Stimulated activated CD8-positive, alpha-beta memory T cell treated with anti-CD3 and anti-CD28 coated beads, Interleukin-4, amount 100 ng/mL, for 48 hours (primary cell): ENCODE results near the gene EPG5.
"Not testable (repeated sequence)": the region's sequence is repeated elsewhere in the genome, so short reads cannot be mapped to it uniquely, and the experiment has no call there.

ENCODE experiments used
- DNase-seq: peaks from one replicate; pipeline ENCODE4 v3.0.0-alpha.2; 2020

The EPG5 gene

DNA sequence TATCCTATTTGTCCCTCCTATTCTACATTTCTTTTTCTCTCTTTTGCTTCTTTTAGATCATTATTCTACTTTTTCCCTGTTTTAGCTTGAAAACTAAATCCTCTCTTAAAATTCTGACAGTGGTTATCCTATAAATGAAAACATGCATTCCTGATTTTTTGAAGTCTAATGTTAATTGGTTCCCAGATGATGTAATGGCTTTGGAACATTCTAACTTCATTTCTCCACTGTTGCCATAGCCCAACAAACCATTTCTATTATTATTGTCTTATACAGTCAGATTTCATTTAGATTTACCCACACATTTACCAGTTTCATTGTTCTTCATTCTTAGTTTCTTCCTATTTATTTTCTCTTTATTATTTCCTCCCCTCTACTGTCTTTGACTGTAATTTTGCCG lies 105.2 kb downstream of the EPG5 start:
- no peak for DNase-seq

DNA sequence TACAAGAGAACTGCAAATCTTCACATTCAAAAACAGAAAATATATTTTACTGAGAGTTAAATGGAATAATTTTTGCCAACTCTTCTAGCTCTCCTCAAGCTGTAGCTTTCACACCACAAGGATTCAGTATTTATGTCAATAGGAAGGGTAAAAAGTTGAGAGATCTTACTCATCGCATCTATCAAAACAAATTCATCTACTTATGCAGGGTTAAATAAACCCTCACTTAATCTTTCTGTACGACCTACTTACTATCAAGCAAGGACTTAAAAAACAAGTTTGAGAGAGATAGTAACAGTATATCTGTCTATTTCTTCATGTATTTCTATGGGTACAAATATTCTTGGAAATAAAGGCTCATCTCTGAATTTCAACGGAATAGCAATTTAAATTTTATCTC lies 106.2 kb downstream of the EPG5 start:
- no peak for DNase-seq

DNA sequence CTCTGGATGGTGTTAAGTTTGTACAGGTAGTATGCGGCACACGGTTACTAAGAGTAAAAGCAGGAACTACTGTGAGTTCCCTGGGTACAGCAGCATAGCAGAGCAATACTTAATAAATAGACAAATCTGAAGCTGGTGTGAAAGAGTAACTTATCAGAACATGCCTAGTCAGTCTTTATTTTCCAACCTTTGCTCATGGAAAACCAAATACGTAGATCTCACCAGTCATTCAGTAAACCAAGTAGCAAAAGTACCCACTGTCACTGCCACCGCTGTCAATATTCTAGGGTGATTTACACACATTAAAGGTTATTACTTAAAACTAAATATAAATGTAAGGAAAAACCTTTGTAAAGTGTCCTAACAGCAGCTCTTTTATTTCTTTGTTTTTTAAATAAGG lies 106.6 kb downstream of the EPG5 start:
- DNase-seq: no peak

DNA sequence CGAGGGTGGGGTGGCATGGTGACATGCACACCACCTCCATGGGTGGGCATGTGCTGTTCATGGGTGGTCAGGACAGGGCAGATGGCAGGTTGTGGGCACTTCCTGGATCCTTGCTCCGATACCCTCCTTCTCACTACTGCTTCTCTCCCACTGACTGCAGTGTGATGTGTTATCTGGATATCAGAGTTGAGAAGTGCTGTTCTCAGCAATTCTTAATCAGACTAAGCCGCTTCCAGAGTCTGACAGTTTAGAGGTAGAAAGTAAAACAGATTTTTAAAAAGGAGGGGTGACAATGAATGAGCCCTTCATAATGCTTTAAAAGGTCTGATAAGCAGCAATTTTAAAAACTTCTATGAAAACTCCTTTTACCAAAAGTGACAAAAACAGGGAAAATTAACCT lies 107.8 kb downstream of the EPG5 start:
- DNase-seq: no peak

DNA sequence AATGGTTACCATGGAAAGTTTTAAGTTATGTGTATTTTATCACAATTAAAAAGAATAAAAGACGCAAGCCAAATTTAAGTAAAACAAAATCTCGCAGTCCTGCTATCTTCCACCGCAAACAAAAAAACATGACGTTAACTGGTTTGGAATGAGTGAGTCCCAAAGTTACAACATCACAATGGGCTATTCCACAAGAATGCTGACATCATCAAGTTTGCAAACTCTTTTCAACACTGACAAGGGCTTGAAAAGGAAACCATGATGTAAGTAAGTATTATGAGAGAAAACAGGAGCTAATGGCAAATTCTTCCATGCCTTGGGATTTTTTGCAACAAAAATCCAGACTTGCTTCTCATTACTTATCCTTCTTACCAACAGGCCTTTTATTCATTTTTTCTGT lies 110.6 kb downstream of the EPG5 start:
- no peak for DNase-seq

DNA sequence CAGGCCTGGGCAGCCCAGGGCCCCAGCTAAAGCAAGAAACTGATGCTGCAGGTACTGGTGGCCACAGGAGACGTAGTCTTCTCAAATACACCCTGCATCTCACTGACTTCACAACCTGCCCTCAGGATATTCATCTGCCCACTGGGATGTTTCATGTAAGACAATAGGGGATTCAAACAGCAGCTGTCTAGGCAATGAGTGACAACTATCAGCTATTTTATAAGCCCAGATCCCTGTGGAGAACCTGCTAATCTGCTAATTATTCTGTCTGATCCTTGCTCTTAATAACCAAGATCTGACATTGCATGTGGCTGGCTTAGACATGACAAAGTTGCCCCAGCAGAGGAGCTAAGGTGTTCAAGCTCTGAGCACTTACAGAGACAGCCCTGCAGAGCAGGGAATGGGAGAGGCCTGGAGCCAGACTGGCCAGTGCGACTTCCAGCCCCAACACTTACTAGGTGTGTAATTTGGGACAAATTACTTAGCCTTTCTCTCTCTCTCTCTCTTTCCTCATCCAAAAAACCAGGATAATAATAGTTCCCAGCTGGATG lies 113.0 kb downstream of the EPG5 start:
- no peak for DNase-seq

DNA sequence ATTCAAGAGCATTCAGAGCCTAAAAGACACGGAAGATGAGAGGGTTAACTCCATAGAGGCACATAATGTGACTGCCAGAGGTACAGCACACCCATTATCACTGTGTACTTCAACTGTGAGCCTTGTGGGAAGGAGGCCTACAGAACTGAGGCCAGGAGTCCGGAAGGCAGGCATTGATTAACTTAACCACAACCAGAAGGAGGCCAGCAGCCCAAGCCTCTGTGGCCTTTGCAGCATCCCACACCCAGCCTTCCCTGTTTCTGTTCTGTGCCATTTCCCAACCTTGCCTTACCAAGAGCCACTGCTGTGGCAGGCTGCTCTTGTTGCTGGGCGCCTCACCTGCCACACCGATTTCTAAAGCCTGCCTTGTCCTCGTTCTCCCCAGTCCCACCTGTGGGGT lies 114.5 kb downstream of the EPG5 start:
- no peak for DNase-seq

DNA sequence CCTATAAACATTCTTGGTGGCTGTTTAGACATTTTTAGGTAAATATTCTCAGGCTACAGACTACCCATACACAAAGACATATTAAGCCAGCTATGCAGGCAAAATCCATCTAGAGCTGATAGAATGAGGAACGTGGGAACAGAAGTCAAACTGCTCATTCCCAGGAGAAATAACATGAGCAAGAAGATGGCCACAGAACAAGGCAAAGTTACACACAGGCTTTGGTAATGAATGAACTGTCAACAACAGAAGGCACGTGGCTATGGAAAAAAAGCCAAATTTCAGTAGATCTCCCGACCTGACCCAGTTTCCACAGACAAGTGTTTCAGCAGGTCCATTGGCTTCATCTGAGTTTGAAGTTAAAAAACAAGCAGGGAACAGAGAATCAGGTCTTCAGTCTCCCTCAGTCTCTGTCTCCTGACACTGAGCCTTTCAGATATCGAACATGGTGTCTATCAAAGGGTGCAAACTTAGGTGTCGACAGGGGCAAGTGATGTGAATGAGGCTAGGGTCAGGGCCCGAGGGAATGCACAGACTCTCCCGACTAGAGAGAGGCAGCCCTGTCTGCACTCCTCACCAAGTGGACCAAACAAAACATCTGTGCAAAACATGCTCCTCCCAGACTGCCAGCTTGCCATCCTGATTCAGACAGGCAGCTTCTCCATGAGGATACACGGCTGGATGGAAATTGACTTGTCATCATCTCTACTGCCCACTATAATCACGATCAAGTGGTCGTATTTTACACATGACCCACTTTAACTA lies 115.8 kb downstream of the EPG5 start:
- DNase-seq: no peak

DNA sequence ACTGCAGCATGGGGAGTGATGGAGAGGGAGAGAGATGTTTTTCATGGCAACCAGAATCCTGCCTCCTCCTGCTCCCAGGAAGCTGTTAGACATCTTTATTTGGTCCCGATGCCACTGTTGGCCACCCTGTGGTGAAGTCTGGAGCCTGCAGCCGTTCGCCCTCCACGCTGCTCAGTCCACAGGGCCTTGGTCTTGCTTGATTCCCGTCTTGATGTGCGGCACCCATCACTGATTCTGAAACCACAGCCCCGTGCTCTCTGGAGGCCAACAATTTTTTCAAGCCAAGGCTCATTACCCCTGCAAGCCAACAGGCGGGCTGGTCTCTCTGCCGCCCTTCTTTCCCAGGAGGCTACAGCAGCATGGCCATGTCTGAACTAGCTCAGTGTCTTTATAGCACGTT lies 117.1 kb downstream of the EPG5 start:
- no peak for DNase-seq

DNA sequence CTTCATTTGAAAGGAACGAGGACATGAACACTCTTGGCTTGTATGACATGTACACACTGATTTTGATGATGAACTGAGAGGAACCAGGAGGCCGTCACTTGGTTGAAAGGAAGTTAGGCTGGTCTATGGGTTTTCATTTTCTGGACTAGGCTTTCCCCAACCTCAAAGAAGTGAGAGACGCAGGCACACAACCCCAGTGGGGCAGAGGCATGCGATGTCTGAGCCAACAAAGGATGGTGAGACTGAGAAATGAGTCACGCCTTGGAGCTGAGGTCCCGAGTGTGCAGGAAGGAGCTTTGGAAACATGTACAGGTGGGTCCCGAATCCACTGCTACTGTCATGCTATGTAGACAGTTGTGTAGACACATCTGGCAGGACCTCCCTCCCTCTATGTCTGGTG lies 117.6 kb downstream of the EPG5 start:
- DNase-seq: no peak

DNA sequence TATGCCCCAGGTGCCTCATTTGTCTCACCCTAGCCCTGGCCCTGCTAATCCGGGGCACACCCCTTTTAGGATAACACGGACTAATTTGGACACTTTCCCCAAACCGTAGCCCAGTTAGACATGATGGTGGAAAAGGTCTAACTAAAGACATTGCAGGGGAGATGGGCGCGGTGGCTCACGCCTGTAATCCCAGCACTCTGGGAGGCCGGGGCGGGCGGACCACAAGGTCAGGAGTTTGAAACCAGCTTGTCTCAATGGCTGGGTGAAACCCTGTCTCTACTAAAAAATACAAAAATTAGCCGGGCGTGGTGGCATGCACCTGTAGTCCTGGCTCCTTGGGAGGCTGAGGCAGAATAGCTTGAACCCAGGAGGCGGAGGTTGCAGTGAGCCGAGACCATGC lies 118.5 kb downstream of the EPG5 start:
- DNase-seq: not testable (repeated sequence)

DNA sequence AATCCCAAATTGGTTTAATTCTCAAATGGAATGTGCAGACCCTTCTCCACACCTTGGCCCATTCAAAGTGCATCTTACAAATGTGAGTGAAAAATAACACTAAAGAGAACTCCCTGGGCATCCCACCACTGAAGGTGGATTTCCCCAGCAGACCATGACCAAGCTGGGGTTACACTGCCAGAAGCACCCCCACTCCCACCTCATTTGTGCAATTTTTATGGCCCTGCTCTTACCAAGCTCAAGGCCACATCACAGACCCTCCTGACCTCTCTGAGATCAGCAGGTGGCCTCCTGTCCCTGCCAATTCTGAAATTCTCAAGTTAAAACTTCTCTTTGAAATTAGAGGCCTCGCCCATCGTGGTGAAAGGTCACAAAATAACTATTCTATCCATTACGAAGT lies 120.0 kb downstream of the EPG5 start:
- no peak for DNase-seq

DNA sequence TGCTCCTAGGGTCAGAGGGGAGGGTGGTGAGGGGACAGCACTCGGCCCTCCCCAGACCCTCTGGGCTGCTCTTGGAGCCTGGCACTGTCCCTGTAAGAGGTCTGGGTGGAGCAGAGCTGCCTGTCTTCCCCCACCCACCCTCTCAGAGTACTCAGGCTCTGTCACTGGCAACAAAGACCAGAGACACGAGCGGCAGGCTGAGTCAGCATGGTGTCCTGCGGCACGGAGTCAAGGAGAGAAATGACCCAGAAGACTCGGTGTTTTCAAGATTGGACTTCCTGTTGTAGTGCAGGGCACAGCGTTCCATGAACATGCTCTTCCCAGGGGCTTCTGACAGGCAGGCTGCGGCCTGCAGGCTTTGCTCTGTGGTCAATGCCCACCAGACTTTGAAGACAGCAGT lies 121.7 kb downstream of the EPG5 start:
- no peak for DNase-seq

DNA sequence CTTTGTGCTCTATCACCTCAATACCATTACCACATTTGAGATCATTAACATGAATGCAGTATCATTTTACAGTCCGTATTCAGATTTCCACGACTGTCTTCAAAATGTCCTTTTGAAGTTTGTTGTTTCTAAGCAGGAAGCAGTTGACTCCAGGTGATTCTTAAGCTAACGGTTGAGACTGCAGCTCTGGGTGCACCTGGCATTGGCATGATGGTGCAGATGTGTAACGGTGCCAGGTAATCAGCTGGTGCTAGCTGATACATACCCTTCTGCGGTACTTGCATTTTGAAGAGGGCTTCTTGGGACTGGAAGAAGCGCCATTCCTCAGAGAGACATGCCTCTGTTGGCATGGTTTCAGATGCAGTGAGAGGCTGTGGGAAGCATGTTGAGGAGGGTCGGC lies 122.2 kb downstream of the EPG5 start:
- no peak for DNase-seq

DNA sequence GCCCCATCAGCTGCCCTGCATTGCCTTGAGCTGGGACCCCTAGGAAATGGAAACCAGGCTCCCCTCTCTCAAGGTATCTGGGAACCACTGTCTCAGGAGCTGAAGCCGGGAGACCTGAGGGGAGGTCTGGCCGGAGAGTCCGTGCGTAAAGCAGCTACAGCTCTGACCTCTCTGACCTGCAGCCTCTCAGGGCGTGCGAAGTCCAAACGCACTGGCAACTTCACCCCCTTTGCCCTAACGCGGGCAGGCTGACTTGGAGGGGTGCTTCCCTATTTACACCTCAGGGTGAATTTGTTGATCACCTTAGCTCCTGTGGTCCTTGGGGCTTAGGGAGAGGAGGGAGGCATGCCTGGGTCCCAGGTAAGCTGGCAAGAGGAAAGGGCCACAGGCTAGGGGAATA lies 124.1 kb downstream of the EPG5 start:
- DNase-seq: no peak

DNA sequence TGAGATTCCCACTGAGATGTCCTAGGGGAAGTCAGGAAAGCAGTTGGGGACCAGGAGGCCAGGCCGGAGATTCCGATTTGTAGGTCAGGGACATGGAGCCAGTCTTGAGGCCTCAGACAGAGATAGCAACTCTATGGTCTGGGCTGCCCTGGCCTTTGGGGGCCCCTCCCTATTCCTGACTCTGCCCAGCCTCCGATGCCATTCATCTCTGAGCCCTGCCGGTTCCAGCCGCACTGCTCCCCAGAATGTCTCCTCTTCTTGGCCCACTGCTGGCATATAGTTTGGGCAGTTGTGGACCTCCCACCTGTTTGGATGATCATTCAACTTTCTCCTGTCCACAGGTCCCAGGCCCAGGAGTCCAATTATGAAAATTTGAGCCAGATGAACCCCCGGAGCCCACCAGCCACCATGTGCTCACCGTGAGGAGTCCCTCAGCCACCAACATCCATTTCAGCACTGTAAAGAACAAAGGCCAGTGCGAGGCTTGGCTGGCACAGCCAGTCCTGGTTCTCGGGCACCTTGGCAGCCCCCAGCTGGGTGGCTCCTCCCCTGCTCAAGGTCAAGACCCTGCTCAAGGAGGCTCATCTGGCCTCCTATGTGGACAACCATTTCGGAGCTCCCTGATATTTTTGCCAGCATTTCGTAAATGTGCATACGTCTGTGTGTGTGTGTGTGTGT lies 125.2 kb downstream of the EPG5 start:
- DNase-seq: no peak

DNA sequence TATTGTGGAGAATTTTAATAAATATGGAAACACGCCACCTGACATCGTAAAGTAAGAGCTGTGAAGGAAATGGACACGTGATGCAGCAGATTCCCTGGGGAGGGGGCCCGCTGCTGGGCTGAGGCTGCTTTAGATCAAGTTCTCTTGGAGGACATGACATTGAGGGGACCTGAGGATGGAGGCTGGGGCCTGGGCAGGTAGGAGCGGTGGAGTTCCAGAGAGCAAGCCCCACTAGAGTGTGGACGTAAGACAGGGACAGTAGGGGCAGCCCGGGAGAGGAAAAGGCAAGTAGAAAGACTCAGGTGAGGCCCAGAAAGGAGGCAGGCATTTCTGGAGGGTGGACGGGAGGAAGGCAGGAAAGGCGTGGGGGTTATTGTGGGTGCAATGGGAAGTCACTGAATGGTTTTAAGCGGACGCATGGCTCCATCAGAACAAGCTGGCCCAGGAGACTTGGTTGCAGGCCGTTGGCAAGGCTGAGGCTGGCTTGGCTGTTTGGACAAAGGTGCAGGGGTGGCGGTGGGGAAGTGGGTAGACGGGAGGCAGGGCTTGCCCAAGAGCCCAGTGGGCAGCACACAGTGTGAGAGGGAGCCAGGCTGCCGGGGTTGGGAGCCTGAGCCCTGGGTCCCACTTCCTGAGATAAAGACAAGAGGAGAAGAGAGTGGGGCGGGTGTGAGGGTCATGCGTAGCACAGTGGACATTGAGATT lies 125.9 kb downstream of the EPG5 start:
- no peak for DNase-seq

DNA sequence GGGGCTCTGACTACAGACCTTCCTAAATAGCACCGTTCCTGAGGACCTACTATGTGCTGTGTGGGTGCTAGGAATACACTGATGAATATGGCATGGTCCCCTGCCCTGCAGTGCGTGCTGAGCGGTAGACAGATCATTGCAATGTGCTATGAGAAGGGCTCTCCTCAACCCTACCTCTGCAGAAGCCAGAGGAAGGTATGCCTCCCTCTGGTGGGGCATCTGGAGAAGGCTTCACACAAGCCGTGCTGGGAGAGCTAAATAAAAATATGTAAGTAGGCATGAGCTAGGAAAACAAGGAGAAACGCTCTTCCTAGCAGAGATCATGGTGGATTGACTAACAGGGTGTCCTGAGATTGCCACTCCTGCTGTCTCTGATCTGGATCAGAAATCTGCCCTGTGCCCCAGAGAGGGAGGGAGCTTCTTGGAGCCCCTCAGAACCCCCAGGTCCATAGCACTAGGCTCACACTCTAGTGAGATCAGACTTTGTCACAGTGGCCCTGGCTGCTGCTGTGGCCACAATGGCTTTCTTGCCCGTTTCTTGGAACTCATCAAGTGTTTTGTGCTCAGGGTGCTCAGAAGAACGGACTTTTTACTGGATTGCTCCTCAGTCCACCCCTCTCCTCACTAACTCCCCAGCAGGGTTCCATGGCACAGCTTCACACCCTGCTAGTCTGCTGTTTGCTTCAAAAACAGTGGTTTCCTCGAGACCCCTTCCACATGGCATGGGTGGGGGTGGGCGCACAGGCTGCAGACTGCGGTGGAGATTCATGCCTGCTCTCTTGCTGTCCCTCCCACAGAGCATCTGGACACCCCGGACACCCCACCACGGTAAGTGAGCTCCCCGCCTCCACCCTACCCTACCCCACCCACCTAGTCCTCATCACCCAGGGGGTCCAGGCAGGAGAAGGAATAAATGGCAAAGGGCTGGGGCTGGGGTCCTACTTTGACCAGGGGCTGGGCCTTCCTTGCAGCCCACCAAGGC lies 127.4 kb downstream of the EPG5 start:
- DNase-seq: no peak

DNA sequence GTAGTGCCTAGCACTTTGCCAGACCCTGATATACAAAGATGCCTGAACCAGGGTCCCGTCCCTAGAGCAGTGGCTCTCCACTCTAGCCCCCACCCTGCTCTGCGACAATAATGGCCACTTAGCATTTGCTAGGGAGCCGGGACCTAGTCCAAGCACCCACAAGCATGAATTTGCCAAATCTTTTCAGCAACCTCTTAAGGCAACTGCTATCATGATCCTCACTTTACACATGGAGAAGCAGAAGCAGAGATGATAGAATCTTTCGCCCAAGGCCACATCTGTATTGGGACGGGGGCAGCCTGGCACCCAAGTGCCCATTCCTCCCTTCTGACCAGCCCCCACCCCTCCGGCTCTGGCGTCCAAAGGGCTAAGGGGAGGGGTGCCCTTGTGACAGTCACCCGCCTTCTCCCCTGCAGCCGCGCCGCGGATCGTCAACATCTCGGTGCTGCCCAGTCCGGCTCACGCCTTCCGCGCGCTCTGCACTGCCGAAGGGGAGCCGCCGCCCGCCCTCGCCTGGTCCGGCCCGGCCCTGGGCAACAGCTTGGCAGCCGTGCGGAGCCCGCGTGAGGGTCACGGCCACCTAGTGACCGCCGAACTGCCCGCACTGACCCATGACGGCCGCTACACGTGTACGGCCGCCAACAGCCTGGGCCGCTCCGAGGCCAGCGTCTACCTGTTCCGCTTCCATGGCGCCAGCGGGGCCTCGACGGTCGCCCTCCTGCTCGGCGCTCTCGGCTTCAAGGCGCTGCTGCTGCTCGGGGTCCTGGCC lies 128.6 kb downstream of the EPG5 start:
- no peak for DNase-seq

DNA sequence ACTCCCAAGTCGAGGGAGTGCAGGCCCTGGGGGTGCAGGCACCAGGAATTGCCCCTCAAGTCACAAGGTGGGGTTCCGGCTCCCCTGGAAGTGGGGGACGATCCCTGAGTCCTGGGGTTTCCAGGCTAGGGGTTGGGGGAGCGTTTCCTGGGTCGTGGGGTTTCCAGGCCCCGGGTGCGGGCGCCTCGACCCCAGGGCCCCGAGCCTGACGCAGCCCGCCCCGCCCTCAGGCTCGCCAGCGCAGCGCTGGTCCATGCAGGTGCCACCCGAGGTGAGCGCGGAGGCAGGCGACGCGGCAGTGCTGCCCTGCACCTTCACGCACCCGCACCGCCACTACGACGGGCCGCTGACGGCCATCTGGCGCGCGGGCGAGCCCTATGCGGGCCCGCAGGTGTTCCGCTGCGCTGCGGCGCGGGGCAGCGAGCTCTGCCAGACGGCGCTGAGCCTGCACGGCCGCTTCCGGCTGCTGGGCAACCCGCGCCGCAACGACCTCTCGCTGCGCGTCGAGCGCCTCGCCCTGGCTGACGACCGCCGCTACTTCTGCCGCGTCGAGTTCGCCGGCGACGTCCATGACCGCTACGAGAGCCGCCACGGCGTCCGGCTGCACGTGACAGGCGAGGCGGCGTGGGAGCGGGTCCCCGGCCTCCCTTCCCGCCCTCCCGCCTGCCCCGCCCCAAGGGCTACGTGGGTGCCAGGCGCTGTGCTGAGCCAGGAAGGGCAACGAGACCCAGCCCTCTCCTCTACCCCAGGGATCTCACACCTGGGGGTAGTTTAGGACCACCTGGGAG lies 129.7 kb downstream of the EPG5 start:
- peak; percentile 69 for DNase-seq
